GM19468 (cell line): ENCODE measurements around the gene TGFB1I1.

Experiments
- ATAC-seq: cut with Tn5 transposase; IDR thresholded peaks from one replicate; pipeline ENCODE4 v1.9.1; 2021; ENCODE audit warnings: mild to moderate bottlenecking, moderate library complexity, moderate number of reproducible peaks; ENCODE audit not compliant: unreplicated experiment; ENCODE audit errors: extremely low read depth

Gene TGFB1I1

DNA sequence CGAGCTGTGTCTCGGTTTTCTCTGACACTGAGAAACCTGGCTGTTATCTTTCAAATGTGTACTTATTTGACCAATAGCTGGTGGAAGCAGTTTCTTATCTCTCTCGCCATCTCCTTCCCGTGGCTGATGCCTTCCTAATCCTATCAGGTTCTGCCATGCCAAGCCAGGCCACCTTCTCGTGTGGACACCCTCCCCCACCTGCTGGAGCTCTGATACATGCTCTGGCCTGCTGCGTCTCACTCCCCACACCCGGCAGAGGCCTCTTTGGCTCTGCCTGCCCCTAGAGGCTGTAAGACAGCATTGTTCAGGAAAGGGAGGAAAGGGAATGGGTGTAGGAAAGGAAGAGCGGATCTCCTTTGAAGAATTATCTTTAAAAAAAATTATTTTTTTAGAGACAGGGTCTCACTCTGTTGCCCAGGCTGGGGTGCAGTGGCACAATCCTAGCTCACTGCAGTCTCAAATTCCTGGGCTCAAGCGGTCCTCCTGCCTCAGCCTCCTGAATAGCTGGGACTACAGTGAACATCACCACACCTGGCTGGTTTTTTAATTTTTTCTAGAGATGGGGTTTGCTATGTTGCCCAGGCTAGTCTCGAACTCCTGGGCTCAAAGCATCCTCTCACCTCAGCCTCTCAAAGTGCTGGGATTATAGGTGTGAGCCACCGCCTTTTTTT is 20.1 kb upstream of the TGFB1I1 start:
- no peak for ATAC-seq

DNA sequence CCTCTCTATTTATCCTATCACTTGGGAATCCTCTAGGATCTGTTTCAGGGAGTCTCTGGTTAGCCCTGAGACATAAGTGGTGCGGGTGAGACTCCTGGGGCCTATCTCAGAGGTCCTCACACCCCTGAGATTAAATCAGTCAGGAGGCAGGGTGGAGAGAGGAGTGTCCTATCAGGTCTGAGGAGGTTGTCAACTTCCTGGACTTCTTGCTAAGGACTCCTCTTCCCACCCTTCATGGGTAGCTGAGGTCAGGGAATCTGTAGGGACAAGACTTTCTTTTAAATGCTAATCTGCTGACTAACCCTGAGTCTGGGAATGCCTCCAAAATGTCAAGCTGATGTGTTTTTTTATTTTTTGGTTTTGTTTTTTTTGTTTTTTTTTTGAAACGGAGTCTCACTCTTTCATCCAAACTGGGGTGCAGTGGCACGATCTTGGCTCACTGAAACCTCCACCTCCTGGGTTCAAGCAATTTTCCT is 19.3 kb upstream of the TGFB1I1 start:
- no peak for ATAC-seq

DNA sequence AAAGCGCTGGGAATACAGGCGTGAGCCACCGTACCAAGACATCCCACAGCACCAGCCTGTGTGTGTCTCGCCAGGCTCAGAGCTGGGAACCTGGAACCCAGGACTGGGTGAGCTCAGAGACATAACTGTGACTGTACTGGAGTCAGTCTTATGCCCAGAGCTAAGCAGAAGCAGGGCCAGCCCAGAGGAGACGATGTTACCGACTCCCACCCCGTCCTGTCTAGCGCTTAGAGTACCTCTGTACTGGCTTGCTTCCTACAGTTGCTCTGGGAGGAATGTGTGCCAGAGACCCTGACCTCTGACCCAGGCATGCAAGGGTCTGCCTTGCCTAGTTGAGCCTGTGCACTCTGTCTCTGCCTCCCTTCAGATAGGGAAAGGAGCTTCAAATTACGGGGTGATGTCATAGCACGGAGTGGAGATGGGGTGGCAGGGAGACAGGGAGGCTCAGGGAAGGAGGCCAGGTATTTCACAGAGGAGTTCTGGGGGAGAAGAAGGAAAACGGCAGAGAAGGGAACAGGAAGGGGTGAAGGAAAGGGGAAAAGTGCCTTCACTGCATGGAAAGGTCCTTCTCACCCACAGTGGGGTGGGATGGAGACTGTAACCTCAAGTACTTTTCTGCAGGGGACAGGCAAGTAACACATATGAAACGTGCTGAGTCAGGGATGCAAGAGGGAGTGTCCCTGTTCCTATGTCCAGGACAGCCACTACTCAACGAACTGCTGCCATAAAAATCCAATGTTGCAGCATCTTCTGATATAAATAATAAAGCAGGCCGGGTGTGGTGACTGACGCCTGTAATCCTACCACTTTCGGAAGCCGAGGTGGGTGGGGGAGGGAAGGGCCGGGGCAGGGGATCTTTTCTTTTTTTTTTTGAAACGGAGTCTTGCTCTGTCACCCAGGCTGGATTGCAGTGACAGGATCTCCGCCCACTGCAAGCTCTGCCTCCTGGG is 18.4 kb upstream of the TGFB1I1 start:
- no peak for ATAC-seq

DNA sequence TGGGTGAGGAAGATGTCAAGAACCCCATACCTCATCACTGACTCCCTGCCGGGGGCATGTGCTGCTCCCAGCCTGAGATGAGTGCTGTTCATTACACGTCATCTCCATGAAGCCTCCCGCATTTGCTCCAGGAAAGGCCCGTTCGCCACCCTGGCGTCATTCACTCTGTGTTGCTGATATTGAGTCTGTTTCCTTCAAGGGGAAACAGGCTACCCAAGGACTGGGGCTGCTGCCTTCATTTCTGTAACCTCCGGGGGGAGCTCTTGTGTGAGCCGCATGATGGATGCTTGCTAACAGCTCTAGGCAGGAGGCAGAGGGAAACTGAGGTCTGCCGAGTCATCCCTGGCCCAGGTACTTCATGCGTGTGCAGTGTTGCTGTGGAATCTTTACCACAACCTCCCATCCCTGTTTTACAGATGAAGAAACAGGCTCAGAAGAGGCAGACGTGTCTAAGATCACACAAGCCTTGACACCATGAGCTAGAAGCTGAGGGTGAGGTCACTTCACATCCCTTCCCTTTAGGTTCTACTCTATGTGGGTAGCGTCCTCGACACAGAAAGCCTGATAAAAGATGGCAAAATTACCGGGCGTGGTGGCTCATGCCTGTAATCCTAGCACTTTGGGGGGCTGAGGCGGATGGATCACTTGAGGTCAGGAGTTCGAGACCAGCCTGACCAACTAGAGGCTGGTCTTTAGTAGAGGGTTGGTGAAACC is 16.2 kb upstream of the TGFB1I1 start:
- ATAC-seq: no peak

DNA sequence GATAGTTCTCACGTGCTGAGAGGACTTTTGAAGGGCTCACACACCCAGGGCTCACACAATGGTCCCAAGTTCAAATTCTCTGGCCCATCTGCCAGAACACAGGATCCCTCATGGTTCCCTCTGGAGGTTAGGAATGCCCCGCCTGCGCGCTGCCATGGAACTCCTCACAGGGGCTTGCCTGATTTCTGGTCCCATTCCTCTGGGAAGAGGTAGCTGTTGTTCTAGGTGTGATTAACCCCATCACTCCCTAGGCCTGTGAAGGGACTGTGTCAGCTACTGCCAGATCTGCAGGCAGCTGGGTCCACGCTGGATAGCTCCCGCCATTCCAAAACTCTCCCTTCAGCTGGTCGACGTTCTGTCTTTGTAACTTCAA is 15.0 kb upstream of the TGFB1I1 start:
- ATAC-seq: no peak

DNA sequence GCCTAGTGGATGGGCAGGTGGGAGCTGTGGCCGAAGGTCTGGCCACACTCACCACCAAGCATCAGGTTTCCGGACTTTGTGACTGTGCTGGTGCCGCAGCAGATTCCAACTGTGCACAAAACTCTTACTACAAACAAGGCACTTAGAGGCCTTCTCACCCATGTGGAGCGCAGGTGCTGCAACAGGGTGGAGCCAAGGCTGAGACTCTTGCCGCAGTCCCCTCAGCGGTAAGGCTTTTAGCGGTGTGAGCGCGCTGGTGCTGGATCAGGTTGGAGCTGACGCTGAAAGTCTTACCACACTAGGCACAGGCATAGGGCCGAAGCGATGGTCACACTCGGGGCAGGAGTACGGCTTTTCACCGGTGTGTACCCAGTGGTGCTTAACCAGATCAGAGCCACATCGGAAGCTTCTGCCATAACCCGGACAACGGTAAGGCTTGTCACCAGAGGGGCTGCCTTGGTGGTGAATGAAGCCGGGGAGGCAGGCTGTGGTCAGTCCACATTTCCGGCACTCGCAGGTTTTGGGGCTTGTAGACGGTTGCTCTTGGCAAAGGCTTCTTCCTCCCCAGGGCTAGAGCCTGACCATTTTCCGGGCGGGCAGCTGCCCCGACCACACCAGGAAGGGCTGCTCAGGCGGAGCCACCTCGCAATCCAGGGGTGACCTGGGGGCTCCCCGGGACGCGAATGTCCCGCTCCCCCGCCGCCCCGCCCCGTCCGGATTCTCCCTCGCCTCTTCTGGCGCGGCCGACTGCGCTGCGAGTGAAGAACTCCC is 13.7 kb upstream of the TGFB1I1 start:
- ATAC-seq: no peak

DNA sequence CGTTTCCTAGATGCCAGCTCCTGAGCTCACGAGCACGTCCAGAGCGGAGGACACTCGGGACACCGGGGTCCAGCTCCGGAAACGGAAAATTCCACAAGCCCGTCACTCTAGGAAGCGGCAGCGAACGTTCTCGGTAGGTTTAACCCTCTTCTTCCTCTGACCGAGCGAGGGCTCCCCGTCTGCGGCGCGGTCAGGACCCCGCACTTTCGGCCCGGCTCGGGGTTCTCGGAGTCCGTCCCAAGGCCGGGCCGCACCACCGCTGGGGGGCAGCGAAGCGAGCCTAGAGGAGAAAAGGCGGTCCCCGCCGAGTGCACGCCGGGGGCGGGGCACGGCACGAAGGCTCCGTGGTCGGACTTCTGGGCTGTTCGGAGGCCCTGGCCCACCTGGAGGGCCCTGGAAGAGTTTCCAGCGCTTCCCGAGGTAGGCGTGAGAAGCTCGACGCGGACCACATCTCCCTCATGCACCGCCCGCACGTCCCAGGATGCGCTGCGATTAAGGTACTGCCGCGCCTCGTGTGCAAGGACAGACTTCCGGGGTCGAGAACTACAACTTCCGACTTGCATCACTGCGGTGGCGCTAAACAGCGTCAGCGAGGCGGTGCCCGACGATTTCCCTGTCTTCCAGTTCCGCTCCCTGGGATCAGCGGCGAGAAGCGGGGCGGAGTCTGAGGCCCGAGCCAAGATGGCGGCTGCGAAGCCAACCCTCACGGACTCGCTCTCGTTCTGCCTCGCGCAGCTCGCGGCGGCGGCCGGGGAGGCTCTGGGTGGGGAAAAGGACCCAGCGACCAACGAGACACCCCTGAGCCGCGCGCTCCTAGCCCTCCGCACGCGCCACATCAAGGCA is 12.9 kb upstream of the TGFB1I1 start, which contains the start of gene ARMC5:
Gene ARMC5, plus strand, starts transcription at position 658 of the 843 bp plus-strand sequence. Its CDS starts 24 bp downstream, at position 682.
- ATAC-seq: peak; percentile 51

DNA sequence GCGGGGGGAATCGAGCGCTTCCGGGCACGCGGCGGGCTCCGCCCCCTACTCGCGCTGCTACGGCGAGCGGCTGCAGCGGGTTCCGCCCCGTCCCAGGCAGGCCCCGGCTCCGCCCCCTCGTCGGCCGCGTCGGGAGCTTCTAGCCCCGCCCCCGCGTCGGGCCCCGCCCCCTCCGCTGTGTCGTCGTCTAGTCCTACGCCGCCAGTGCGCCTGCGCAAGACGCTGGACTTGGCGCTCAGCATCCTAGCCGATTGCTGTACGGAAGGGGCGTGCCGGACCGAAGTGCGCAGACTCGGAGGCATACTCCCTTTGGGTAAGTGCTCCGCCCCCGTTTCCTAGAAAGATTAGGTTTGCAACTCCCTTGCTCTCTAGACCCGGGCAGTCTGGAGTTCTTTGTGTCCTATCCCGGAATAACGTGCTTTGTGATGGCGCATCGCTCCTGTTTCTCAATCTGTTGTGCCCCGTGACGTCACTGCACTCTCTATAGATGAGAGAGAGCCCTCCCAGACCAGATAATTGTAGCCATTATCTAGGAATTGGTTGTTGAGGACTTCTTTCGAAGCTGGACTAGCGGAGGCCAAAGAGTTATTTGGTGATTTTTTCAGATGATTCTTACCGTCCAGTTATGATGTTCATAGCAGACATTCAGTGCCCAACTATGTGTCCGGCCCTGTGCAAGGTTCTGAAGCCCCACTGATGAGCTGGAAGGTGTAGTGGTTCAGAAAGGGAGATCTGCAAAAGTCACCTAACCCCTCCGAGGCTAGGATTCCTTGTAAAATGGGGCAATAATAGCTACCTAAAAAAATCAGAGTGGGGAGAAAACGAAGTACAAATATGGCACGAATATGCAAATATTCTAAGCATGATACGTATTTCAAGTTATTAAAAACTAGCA is 12.0 kb upstream of the TGFB1I1 start:
- ATAC-seq: peak; percentile 69

DNA sequence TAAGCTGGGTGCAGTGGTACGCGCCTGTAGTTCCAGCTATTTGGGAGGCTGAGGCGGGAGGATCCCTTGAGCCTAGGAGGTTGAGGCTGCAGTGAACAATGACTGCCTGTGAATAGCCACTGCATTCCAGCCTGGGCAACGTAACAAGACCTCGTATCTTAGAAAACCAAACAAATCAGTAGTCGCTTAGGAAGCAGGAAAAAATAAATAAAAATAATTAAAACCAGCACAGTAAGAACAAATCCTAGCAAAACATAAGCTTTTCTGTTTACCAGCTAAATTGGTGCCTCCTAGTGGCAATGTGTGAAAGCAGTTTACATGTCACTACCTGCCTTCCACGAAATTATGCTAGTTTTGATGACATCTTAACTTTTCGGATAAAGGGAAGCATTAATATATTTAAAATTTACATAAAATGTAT is 11.4 kb upstream of the TGFB1I1 start:
- no peak for ATAC-seq

DNA sequence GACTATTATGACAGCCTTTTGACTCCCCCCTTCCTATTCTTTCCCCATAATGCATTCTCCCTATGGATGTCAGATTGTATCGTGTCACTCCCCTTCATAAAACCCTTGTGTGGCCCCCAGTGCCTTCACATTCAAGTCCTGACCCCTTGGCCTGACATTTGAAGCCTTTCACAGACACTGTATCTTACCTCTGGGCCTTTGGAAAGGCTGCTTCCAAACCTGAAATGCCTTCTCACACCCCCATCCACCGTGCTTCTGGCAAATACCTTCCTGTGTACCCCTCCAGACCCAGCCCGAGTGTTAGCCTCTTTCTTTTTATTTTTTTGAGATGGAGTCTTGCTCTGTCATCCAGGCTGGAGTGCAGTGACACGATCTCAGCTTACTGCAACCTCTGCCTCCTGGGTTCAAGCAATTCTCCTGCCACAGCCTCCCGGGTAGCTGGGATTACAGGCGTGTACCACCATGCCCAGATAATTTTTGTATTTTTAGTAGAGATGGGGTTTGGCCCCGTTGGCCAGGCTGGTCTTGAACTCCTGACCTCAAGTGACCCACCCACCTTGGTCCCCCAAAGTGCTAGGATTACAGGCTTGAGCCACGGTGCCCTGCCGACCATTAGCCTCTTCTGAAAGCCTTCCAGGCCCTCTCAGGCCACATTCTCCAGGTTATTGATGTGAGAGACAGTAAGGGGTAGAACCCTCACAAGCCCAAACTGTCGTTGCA is 10.6 kb upstream of the TGFB1I1 start:
- ATAC-seq: no peak

DNA sequence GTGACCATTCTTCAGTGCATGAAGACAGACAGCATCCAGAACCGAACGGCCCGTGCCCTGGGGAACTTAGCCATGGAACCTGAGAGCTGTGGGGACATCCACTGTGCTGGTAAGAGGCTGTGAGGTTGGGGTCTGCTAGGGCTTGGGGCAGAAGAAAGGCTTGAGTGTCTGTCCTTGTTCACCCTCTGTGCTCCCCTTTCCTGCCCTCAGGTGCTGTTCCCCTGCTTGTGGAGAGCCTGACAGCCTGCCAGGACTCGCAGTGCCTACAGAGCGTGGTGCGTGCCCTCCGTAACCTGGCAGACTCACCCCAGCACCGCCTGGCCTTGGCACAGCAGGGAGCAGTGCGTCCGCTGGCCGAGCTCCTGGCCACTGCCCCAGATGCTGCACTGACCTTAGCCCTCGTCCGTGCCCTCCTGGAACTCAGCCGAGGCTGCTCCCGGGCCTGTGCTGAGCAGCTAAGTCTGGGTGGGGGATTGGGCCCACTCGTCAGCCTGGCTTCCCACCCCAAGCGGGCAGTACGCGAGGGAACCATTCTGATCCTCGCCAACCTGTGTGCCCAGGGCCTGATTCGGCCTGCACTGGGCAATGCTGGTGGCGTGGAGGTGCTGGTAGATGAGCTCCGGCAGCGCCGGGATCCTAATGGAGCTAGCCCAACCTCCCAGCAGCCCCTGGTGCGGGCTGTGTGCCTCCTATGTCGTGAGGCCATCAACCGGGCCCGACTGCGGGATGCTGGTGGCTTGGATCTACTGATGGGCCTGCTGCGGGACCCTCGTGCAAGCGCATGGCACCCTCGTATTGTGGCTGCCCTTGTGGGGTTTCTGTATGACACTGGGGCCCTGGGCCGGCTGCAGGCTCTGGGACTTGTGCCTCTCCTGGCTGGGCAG is 9.8 kb upstream of the TGFB1I1 start:
- ATAC-seq: no peak

DNA sequence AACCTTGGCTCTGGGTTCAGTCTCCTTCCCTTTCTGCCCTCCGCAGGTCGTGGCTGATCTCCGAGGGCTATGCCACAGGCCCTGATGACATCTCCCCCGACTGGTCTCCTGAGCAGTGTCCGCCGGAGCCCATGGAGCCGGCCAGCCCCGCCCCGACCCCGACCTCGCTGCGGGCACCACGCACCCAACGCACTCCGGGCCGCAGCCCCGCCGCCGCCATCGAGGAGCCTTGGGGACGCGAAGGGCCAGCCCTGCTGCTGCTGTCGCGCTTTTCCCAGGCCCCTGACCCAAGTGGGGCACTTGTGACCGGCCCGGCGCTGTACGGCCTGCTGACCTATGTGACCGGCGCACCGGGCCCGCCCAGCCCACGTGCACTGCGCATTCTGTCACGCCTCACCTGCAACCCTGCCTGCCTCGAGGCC is 7.6 kb upstream of the TGFB1I1 start:
- no peak for ATAC-seq

DNA sequence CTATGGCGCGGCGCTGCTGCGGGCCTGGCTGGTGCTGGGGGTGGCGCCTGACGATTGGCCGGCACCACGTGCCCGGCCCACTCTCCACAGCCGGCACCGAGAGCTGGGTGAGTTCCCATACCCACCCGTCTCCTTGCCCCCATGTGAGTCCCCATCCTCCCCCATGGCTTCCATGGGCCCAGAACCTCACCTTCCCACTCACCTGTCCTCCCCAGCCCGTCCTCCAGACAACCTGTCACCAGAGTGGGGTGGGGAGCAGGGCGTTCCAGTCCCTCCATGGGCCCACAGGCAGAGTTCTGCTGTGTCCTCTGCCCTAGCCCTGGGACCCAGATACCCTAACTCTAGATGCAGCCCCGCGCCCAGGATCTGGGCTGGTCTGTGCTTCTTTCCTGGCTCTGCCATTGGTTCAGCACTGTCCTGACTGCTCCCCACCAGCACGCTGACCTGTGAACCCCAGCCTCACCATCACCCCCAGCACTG is 7.1 kb upstream of the TGFB1I1 start:
- ATAC-seq: no peak

DNA sequence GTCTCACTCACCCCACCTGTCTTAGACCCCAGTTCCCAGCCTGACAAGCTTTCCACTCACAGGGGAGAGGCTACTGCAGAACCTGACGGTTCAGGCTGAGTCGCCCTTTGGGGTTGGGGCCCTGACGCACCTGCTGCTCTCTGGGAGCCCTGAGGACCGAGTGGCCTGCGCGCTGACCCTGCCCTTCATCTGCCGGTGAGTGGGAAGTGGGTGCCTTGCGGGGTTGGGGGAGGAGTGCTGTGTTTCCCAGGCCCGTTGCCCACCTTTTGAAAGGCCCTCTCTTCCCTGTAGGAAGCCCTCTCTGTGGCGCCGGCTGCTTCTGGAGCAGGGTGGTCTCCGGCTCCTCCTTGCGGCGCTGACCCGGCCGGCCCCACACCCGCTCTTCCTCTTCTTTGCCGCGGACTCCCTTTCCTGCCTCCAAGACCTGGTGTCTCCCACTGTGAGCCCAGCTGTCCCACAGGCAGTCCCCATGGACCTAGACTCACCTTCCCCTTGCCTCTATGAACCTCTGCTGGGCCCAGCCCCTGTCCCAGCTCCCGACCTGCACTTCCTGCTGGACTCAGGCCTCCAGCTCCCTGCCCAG is 6.1 kb upstream of the TGFB1I1 start:
- ATAC-seq: no peak

DNA sequence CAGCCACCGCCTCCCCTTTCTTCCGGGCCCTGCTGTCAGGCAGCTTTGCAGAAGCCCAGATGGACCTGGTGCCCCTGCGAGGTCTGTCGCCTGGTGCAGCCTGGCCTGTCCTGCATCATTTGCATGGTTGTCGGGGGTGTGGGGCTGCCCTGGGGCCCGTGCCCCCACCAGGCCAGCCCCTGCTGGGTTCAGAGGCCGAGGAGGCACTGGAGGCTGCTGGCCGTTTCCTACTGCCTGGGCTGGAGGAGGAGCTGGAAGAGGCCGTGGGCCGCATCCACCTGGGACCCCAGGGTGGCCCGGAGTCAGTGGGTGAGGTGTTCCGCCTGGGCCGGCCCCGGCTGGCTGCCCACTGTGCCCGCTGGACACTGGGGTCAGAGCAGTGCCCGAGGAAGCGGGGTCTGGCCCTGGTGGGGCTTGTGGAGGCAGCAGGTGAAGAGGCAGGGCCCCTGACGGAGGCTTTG is 5.5 kb upstream of the TGFB1I1 start:
- ATAC-seq: no peak
